Mammary epithelial cell (primary cell): ENCODE measurements around the gene INPP5A.

Experiments used
- CTCF ChIP-seq, 2 donors: IDR thresholded peaks in 1 of 2; conservative IDR thresholded peaks in 1 of 2; 2 replicates each; pipeline ENCODE4 v1.5.1; 2011 to 2012; ENCODE audit warnings: inconsistent platforms in 2 of 2, low read length in 2 of 2, mild to moderate bottlenecking in 2 of 2, control low read depth in 1 of 2, low read depth in 1 of 2; ENCODE audit not compliant: insufficient read depth in 1 of 2; ENCODE audit errors: extremely low read depth in 1 of 2
- EZH2 ChIP-seq: IDR thresholded peaks from 2 replicates; pipeline ENCODE4 v1.6.1; 2012; ENCODE audit warnings: low read length, inconsistent platforms, borderline replicate concordance

- TF ChIP-seq EZH2, result no peak
- no peak for TF ChIP-seq CTCF (conservative IDR thresholded peaks at IDR 0.05 in 1 of 2, IDR thresholded peaks at IDR 0.05 in 1 of 2; ENCODE audit: extremely low read depth in 1 of 2, insufficient read depth in 1 of 2, low read depth in 1 of 2, low read length in 2 of 2)
Observed at GRCh38 chr10:132733926-132734325, 196.3 kb downstream of the INPP5A start.
